Nephron progenitor cell (in vitro differentiated cells): ENCODE measurements around the gene DIRAS1.

Source experiments
- DNase-seq: peaks from one replicate; pipeline ENCODE4 v3.0.0; 2021
- H3K27ac Mint-ChIP-seq: 2 replicates; pipeline ENCODE4 v1.8.0; 2021; ENCODE audit warnings: mild to moderate bottlenecking, moderate library complexity, mixed read lengths
- H3K27me3 Mint-ChIP-seq: 2 replicates; pipeline ENCODE4 v1.8.0; 2021; ENCODE audit warnings: mild to moderate bottlenecking, low read depth, mixed read lengths; ENCODE audit not compliant: poor library complexity
- H3K36me3 Mint-ChIP-seq: 2 replicates; pipeline ENCODE4 v1.8.0; 2021; ENCODE audit warnings: low read depth, mixed read lengths
- H3K4me1 Mint-ChIP-seq: 2 replicates; pipeline ENCODE4 v1.8.0; 2021; ENCODE audit warnings: mixed read lengths
- H3K4me3 Mint-ChIP-seq: 2 replicates; pipeline ENCODE4 v1.8.0; 2021; ENCODE audit warnings: mild to moderate bottlenecking, moderate library complexity, mixed read lengths
- H3K9me3 Mint-ChIP-seq: 2 replicates; pipeline ENCODE4 v1.8.0; 2021; ENCODE audit warnings: mild to moderate bottlenecking, moderate library complexity, mixed read lengths
- CTCF ChIP-seq: fragments of 200-600 bp; sonication (generic); IDR thresholded peaks from 2 replicates; pipeline ENCODE4 v1.5.0; 2021; ENCODE audit warnings: antibody characterized with exemption

Gene DIRAS1

GRCh38 chr19:2732883-2733282 lies 11.7 kb upstream of the DIRAS1 start:
- H3K4me1 Mint-ChIP-seq = peaks cover 12% of the 10 kb centered on the region
- H3K36me3 Mint-ChIP-seq = peaks cover 34% of the 10 kb centered on the region
- no peak overlapping the region for H3K4me3 Mint-ChIP-seq
- H3K27me3 Mint-ChIP-seq = peaks cover 18% of the 10 kb centered on the region
- no peak for DNase-seq
- no peak overlapping the region for H3K27ac Mint-ChIP-seq
- TF ChIP-seq CTCF = no peak
- no peaks in the 10 kb centered on the region for H3K9me3 Mint-ChIP-seq

DNA sequence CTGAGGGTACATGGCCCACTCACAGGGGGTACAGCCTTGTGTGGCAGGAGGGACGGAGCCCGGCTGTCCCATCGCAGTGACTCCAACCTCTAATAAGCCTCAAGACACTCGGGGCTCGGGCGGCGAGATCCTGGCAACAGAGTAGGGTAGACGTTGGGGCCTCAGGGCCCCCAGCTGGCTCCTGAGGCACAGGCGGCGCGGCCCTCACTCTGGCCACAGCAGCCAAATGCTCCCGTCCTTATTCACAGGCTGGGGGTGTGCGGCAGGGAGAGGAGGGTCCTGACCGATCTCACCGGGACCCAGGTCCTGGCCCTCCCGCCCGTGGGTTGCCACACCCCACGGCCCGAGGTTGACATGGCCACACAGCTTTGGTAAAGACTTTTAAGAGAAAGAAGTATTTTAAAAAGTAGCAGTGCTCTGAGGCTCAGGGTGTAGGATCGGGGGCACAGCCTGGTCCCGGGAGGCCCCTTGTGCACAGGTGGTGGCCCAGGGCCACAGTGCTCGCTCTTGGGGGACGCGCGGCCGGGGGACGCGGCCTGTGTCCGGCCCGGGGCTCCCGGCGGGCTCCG lies 11.1 kb upstream of the DIRAS1 start:
- Mint-ChIP-seq H3K4me3 (no peak overlapping the region), H3K9me3 (no peaks in the 10 kb centered on the region), H3K27ac (no peak overlapping the region), H3K4me1 (peaks cover 12% of the 10 kb centered on the region), H3K27me3 (peaks cover 25% of the 10 kb centered on the region), H3K36me3 (peaks cover 30% of the 10 kb centered on the region)
- DNase-seq = no peak
- TF ChIP-seq CTCF = no peak

GRCh38 chr19:2731181-2731995 lies 10.2 kb upstream of the DIRAS1 start:
- Mint-ChIP-seq H3K9me3 (no peaks in the 10 kb centered on the region), H3K27me3 (peaks cover 33% of the 10 kb centered on the region), H3K4me3 (no peak overlapping the region), H3K36me3 (peaks cover 21% of the 10 kb centered on the region), H3K4me1 (peaks cover 12% of the 10 kb centered on the region), H3K27ac (no peak overlapping the region)
- no peak for DNase-seq
- TF ChIP-seq CTCF = no peak

DNA sequence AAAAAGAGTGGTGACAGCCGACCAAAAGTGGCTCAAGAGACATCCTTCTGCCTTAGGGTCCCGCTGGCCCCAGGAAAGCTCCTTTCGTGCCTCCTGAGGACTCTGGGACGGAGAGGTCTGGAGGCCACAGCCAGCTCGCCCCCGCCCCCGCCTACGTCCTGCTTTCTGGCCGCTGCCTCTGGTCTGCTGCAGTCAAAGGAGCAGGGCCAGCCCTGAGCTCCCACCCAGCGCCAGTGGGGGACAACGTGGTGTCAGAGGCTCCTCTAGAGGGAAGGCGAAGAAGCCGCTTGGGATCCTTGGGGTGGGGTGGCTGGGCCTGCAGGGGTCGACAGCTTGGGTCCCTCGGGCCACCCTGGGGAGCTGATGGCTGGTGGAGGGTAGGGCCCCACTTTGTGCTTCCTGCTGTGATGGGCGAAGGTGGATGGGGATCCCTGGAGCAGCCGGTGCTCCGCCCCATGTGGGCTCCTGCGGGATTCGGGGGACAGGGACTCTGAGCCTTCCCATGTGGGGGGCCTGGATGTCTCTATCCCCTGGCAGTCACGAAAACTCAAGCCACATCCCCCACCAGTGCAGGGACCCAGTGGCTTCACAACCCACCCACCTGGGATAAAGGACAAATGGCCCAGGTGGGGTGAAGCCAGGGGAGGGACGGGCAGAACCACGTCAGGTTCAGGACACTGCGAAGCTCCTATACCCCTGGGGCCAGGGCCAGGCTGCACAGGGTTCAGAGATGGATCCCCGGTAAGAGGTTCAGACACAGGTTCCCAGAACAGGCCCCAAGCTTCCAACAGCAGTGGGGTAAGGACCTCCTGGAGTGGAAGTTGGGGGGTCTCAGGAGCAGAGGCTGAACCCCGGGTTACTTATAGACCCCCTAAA lies 9.0 kb upstream of the DIRAS1 start:
- Mint-ChIP-seq H3K27me3 (peaks cover 45% of the 10 kb centered on the region), H3K9me3 (no peaks in the 10 kb centered on the region), H3K4me3 (no peak overlapping the region), H3K36me3 (peaks cover 12% of the 10 kb centered on the region), H3K27ac (no peak overlapping the region), H3K4me1 (peaks cover 12% of the 10 kb centered on the region)
- TF ChIP-seq CTCF = no peak
- DNase-seq = no peak

- peaks cover 55% of the 10 kb centered on the region for H3K27me3 Mint-ChIP-seq
- TF ChIP-seq CTCF = no peak
- no peak overlapping the region for H3K27ac Mint-ChIP-seq
- no peak for DNase-seq
- peaks cover 8% of the 10 kb centered on the region for H3K4me1 Mint-ChIP-seq
- peaks cover under 1% of the 10 kb centered on the region for H3K36me3 Mint-ChIP-seq
- no peak overlapping the region for H3K4me3 Mint-ChIP-seq
- no peaks in the 10 kb centered on the region for H3K9me3 Mint-ChIP-seq
Observed at GRCh38 chr19:2728783-2729387, 7.7 kb upstream of the DIRAS1 start.
